GM12801 (cell line): Measurements from ENCODE around the gene SOST.

Experiments used
- CTCF ChIP-seq: IDR thresholded peaks from one replicate; pipeline ENCODE4 v1.5.1; 2011; ENCODE audit warnings: control low read depth; ENCODE audit not compliant: insufficient read length; ENCODE audit errors: extremely low read depth

The SOST gene

GRCh38 chr17:43721537-43722268 is 36.9 kb downstream of the SOST start:
- no peak for TF ChIP-seq CTCF

GRCh38 chr17:43720311-43721060 is 38.1 kb downstream of the SOST start:
- no peak for TF ChIP-seq CTCF

GRCh38 chr17:43719578-43719977 is 39.0 kb downstream of the SOST start:
- no peak for TF ChIP-seq CTCF

GRCh38 chr17:43718544-43718943 is 40.0 kb downstream of the SOST start:
- TF ChIP-seq CTCF, result no peak

GRCh38 chr17:43717913-43718312 is 40.7 kb downstream of the SOST start:
- TF ChIP-seq CTCF, result no peak

GRCh38 chr17:43714465-43715149 is 44.0 kb downstream of the SOST start:
- no peak for TF ChIP-seq CTCF

GRCh38 chr17:43713494-43714162 is 45.0 kb downstream of the SOST start:
- no peak for TF ChIP-seq CTCF
